Right forelimb (tissue), 1 donor: Measurements from ENCODE around the gene PDLIM3.
"Not testable (repeated sequence)": the region's sequence is repeated elsewhere in the genome, so short reads cannot be mapped to it uniquely, and the experiment has no call there.

Experiments used
- DNase-seq: peaks from one replicate; pipeline ENCODE4 v3.0.0-alpha.2; 2018

PDLIM3 gene

GRCh38 chr4:185534866-185535611 is at the start of gene PDLIM3:
Gene PDLIM3, minus strand, starts transcription at chr4:185535507. Its CDS starts 73 bp downstream, at chr4:185535434.
- peak; percentile 65 for DNase-seq

GRCh38 chr4:185583813-185584212 is 48.5 kb upstream of the PDLIM3 start:
- no peak for DNase-seq

GRCh38 chr4:185582651-185583400 is 47.5 kb upstream of the PDLIM3 start:
- DNase-seq: no peak

- no peak for DNase-seq
Measured at GRCh38 chr4:185580699-185581098, 45.4 kb upstream of the PDLIM3 start.

- no peak for DNase-seq
Measured at GRCh38 chr4:185578284-185578683, 43.0 kb upstream of the PDLIM3 start.

- no peak for DNase-seq
Measured at GRCh38 chr4:185576962-185577950, 41.9 kb upstream of the PDLIM3 start.

GRCh38 chr4:185576314-185576961 is 41.1 kb upstream of the PDLIM3 start:
- no peak for DNase-seq

GRCh38 chr4:185573651-185574199 is 38.4 kb upstream of the PDLIM3 start:
- no peak for DNase-seq

- DNase-seq: no peak
Measured at GRCh38 chr4:185570727-185571126, 35.4 kb upstream of the PDLIM3 start.

- peak; percentile 63 for DNase-seq
Measured at GRCh38 chr4:185567381-185568376, 32.4 kb upstream of the PDLIM3 start.

- no peak for DNase-seq
Measured at GRCh38 chr4:185566972-185567371, 31.7 kb upstream of the PDLIM3 start.

- no peak for DNase-seq
Measured at GRCh38 chr4:185566425-185566824, 31.1 kb upstream of the PDLIM3 start.

GRCh38 chr4:185565696-185566095 is 30.4 kb upstream of the PDLIM3 start:
- DNase-seq: no peak

GRCh38 chr4:185564349-185564748 is 29.0 kb upstream of the PDLIM3 start:
- DNase-seq: no peak

GRCh38 chr4:185562531-185562930 is 27.2 kb upstream of the PDLIM3 start:
- DNase-seq: no peak

- DNase-seq: no peak
Measured at GRCh38 chr4:185560316-185560715, 25.0 kb upstream of the PDLIM3 start.

GRCh38 chr4:185559915-185560281 is 24.6 kb upstream of the PDLIM3 start:
- DNase-seq: no peak

- not testable (repeated sequence) for DNase-seq
Measured at GRCh38 chr4:185559251-185559914, 24.1 kb upstream of the PDLIM3 start.

GRCh38 chr4:185554365-185555126 is 19.2 kb upstream of the PDLIM3 start:
- no peak for DNase-seq

- DNase-seq: no peak
Measured at GRCh38 chr4:185552254-185552653, 16.9 kb upstream of the PDLIM3 start.
